ENCODE results near the gene MARVELD3. TPM values are rescaled to one million over a fixed set of nuclear protein-coding genes. Genes with fewer than 3 reads are reported as not detected.

MARVELD3 gene
- total RNA-seq, 1 experiment from 2014 or later, result not detected

GRCh38 chr16:71648162-71648561 is 22.2 kb downstream of the MARVELD3 start:
- H3K4me2 ChIP-seq (ENCODE audit: low read depth, low read length, poor library complexity, severe bottlenecking), result no peak overlapping the region
- H3K9me2 ChIP-seq (replicated peaks; ENCODE audit: insufficient read depth, low read length), result no peaks in the 10 kb centered on the region
- peaks cover 14% of the 10 kb centered on the region; the same call in 1 of the 2 replicates for H3K36me3 ChIP-seq (ENCODE audit: insufficient read depth, low read length)
- no peak overlapping the region for H3K27ac ChIP-seq (ENCODE audit: low read length)
- no peak for DNase-seq
- no peak overlapping the region for H2AFZ ChIP-seq (ENCODE audit: low read length)
- no peak overlapping the region for H3K9ac ChIP-seq (ENCODE audit: low read length)
- no peak overlapping the region for H3K4me3 ChIP-seq (ENCODE audit: low read length)
- H3K4me1 ChIP-seq (ENCODE audit: low read length), result no peaks in the 10 kb centered on the region
- no peaks in the 10 kb centered on the region for H3K79me2 ChIP-seq (ENCODE audit: low read length)
- H4K20me1 ChIP-seq (ENCODE audit: insufficient read depth, low read depth, low read length), result no peaks in the 10 kb centered on the region
- no peaks in the 10 kb centered on the region for H3K9me3 ChIP-seq (ENCODE audit: low read length)
- no peaks in the 10 kb centered on the region for H3K27me3 ChIP-seq (ENCODE audit: low read length)

- no peak for DNase-seq
- Histone ChIP-seq H3K27me3 (ENCODE audit: low read length) (no peaks in the 10 kb centered on the region), H3K27ac (ENCODE audit: low read length) (no peak overlapping the region), H3K79me2 (ENCODE audit: low read length) (no peaks in the 10 kb centered on the region), H3K36me3 (ENCODE audit: insufficient read depth, low read length) (peaks cover 14% of the 10 kb centered on the region; the same call in 1 of the 2 replicates), H3K9me3 (ENCODE audit: low read length) (no peaks in the 10 kb centered on the region), H3K4me2 (ENCODE audit: low read depth, low read length, poor library complexity, severe bottlenecking) (no peak overlapping the region), H4K20me1 (ENCODE audit: insufficient read depth, low read depth, low read length) (no peaks in the 10 kb centered on the region), H3K9ac (ENCODE audit: low read length) (no peak overlapping the region), H3K4me3 (ENCODE audit: low read length) (no peak overlapping the region), H2AFZ (ENCODE audit: low read length) (no peak overlapping the region), H3K4me1 (ENCODE audit: low read length) (no peaks in the 10 kb centered on the region), H3K9me2 (replicated peaks; ENCODE audit: insufficient read depth, low read length) (no peaks in the 10 kb centered on the region)
Observed at GRCh38 chr16:71648921-71649320, 22.9 kb downstream of the MARVELD3 start.

DNA sequence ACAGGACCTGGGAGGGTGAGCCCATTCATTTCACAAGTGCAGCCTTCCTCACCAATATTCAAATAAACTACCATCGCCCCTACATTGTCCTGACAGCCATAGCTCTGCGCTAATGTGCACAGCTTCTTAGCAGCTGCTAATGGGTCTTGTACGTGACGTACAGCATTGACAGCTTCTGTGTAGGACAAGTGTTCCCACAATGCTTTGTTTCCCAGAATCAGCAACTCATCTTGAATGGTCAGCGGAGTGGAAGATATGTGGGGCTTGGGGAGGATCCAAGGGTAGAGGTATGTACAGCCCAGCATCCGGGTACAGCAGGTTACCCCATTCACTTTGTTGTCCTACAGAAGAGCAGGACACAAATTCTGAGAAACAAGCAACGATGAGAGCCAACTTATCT is 23.7 kb downstream of the MARVELD3 start:
- Histone ChIP-seq H2AFZ (ENCODE audit: low read length) (no peak overlapping the region), H3K4me3 (ENCODE audit: low read length) (no peak overlapping the region)
- no peak for DNase-seq

GRCh38 chr16:71658771-71659170 is 32.8 kb downstream of the MARVELD3 start:
- no peaks in the 10 kb centered on the region for H3K27me3 ChIP-seq (ENCODE audit: low read length)
- peaks cover 14% of the 10 kb centered on the region for H3K36me3 ChIP-seq (ENCODE audit: insufficient read depth, low read length)

More for the DNA sequence above, 23.7 kb downstream of the MARVELD3 start:
- no peak overlapping the region for H3K27ac ChIP-seq (ENCODE audit: low read length)
- H3K36me3 ChIP-seq (ENCODE audit: insufficient read depth, low read length), result peaks cover 14% of the 10 kb centered on the region; the same call in 1 of the 2 replicates
- H3K9me3 ChIP-seq (ENCODE audit: low read length), result no peaks in the 10 kb centered on the region
- H3K9me2 ChIP-seq (replicated peaks; ENCODE audit: insufficient read depth, low read length), result no peaks in the 10 kb centered on the region
- no peak overlapping the region for H3K4me2 ChIP-seq (ENCODE audit: low read depth, low read length, poor library complexity, severe bottlenecking)
- no peaks in the 10 kb centered on the region for H3K79me2 ChIP-seq (ENCODE audit: low read length)
- no peaks in the 10 kb centered on the region for H3K27me3 ChIP-seq (ENCODE audit: low read length)
- H3K9ac ChIP-seq (ENCODE audit: low read length), result no peak overlapping the region
- H4K20me1 ChIP-seq (ENCODE audit: insufficient read depth, low read depth, low read length), result no peaks in the 10 kb centered on the region
- no peaks in the 10 kb centered on the region for H3K4me1 ChIP-seq (ENCODE audit: low read length)

GRCh38 chr16:71659471-71659870 is 33.5 kb downstream of the MARVELD3 start:
- H3K4me2 ChIP-seq (ENCODE audit: low read depth, low read length, poor library complexity, severe bottlenecking), result no peak overlapping the region
- H3K9me3 ChIP-seq (ENCODE audit: low read length), result no peaks in the 10 kb centered on the region
- peaks cover 16% of the 10 kb centered on the region for H3K36me3 ChIP-seq (ENCODE audit: insufficient read depth, low read length)
- H3K9ac ChIP-seq (ENCODE audit: low read length), result no peak overlapping the region
- no peak overlapping the region for H3K27ac ChIP-seq (ENCODE audit: low read length)
- no peaks in the 10 kb centered on the region for H4K20me1 ChIP-seq (ENCODE audit: insufficient read depth, low read depth, low read length)
- no peaks in the 10 kb centered on the region for H3K79me2 ChIP-seq (ENCODE audit: low read length)
- no peaks in the 10 kb centered on the region for H3K4me1 ChIP-seq (ENCODE audit: low read length)
- no peak overlapping the region for H3K4me3 ChIP-seq (ENCODE audit: low read length)
- H2AFZ ChIP-seq (ENCODE audit: low read length), result no peak overlapping the region
- no peaks in the 10 kb centered on the region for H3K9me2 ChIP-seq (replicated peaks; ENCODE audit: insufficient read depth, low read length)
- no peaks in the 10 kb centered on the region for H3K27me3 ChIP-seq (ENCODE audit: low read length)
- no peak for DNase-seq

More at GRCh38 chr16:71658771-71659170, 32.8 kb downstream of the MARVELD3 start:
- no peaks in the 10 kb centered on the region for H4K20me1 ChIP-seq (ENCODE audit: insufficient read depth, low read depth, low read length)
- no peak overlapping the region for H3K4me2 ChIP-seq (ENCODE audit: low read depth, low read length, poor library complexity, severe bottlenecking)
- H3K9me2 ChIP-seq (replicated peaks; ENCODE audit: insufficient read depth, low read length), result no peaks in the 10 kb centered on the region
- no peak overlapping the region for H3K4me3 ChIP-seq (ENCODE audit: low read length)
- H2AFZ ChIP-seq (ENCODE audit: low read length), result no peak overlapping the region
- H3K27ac ChIP-seq (ENCODE audit: low read length), result no peak overlapping the region
- no peaks in the 10 kb centered on the region for H3K79me2 ChIP-seq (ENCODE audit: low read length)
- H3K9me3 ChIP-seq (ENCODE audit: low read length), result no peaks in the 10 kb centered on the region
- H3K4me1 ChIP-seq (ENCODE audit: low read length), result no peaks in the 10 kb centered on the region
- no peak overlapping the region for H3K9ac ChIP-seq (ENCODE audit: low read length)
- no peak for DNase-seq

DNA sequence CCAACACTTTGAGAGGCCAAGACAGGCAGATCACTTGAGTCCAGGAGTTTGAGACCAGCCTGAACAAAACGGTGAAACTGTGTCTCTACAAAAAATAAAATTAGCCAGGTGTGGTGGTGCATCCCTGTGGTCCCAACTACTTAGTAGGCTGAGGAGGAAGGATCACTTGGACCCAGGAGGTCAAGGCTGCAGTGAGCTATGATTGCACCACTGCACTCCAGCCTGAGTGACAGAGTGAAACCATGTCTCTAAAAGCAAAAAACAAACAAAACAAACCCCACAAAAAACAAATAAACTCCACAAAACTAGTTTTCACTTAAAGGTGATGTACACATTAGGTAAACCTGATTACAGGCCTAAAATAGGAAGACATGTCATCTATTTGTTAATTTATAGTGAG is 40.3 kb downstream of the MARVELD3 start:
- Histone ChIP-seq H4K20me1 (ENCODE audit: insufficient read depth, low read depth, low read length) (no peaks in the 10 kb centered on the region), H3K9me3 (ENCODE audit: low read length) (no peaks in the 10 kb centered on the region), H3K4me1 (ENCODE audit: low read length) (no peaks in the 10 kb centered on the region), H3K27ac (ENCODE audit: low read length) (no peak overlapping the region), H3K27me3 (ENCODE audit: low read length) (no peaks in the 10 kb centered on the region), H3K36me3 (ENCODE audit: insufficient read depth, low read length) (peaks cover 27% of the 10 kb centered on the region; the same call in 1 of the 2 replicates), H3K79me2 (ENCODE audit: low read length) (no peaks in the 10 kb centered on the region), H2AFZ (ENCODE audit: low read length) (no peak overlapping the region), H3K4me3 (ENCODE audit: low read length) (no peak overlapping the region), H3K4me2 (ENCODE audit: low read depth, low read length, poor library complexity, severe bottlenecking) (no peak overlapping the region), H3K9me2 (replicated peaks; ENCODE audit: insufficient read depth, low read length) (no peaks in the 10 kb centered on the region), H3K9ac (ENCODE audit: low read length) (no peak overlapping the region)
- no peak for DNase-seq

DNA sequence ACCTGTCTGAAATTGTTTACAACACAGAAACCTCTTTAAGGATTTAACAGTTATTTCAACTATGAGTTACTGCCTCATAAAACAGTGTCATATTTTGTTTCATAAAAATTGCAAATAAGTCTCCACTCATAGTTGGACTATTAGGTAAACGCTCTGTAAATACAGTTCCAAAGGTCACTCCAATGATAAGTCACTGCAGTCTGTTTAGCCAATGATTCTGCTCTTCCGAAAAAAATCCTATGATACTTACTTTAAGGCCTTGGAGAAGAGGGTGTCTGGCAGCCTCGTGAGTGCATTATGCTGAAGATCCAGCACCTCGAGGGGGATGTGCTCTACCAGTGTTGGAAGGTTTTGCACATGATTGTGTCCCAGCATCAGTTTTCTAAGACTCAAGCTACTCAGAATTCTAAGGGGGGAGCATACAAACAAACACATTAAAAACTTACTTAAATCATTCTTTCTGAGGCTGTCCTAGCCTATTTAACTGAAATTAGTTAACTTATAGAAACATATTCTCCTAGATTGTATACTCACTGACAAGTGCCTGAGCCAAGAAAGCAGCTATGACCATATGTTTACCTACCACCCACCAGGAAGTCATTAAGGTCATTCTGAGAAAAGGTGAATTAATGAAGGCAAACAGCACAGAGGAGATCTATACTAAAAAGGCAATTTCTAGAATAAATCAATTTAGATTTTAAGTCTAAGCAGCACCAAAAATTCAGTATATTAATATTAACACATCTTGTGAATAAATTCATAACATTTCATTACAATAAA is 41.1 kb downstream of the MARVELD3 start:
- H3K9me2 ChIP-seq (replicated peaks; ENCODE audit: insufficient read depth, low read length), result no peaks in the 10 kb centered on the region
- H3K4me3 ChIP-seq (ENCODE audit: low read length), result no peak overlapping the region
- H2AFZ ChIP-seq (ENCODE audit: low read length), result no peak overlapping the region
- H4K20me1 ChIP-seq (ENCODE audit: insufficient read depth, low read depth, low read length), result no peaks in the 10 kb centered on the region
- H3K4me1 ChIP-seq (ENCODE audit: low read length), result no peaks in the 10 kb centered on the region
- no peak for DNase-seq
- no peak overlapping the region for H3K4me2 ChIP-seq (ENCODE audit: low read depth, low read length, poor library complexity, severe bottlenecking)
- peaks cover 27% of the 10 kb centered on the region; the same call in 1 of the 2 replicates for H3K36me3 ChIP-seq (ENCODE audit: insufficient read depth, low read length)
- no peaks in the 10 kb centered on the region for H3K79me2 ChIP-seq (ENCODE audit: low read length)
- no peak overlapping the region for H3K9ac ChIP-seq (ENCODE audit: low read length)
- no peaks in the 10 kb centered on the region for H3K9me3 ChIP-seq (ENCODE audit: low read length)
- no peak overlapping the region for H3K27ac ChIP-seq (ENCODE audit: low read length)
- no peaks in the 10 kb centered on the region for H3K27me3 ChIP-seq (ENCODE audit: low read length)

DNA sequence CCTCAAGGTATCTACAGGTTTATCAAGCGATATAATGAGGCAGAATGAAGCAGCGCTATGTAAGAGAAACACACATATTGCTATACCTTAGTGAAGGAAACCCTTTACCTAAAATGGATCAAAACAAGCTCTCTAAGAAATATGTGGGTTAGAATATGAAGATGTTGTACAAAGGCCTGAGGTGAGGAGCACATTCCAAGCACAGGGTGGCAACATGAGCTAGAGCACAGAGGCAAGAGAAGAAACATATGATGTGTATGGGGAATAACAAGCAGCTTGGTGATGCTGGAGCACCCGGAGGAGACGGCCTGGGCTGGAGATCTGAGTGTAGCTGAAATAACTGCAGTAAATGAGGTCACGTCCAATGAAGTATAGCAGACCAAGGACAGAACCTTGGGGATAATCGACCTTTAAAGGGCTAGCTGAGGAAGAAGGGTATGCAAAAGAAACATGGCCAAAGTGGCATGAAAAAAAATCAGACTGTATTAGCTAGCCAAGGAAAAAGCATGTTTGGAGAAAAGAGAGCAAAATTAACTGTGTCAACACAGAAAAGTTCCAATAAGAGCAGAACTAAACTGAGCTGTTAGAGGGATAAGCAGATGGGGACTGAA is 44.0 kb downstream of the MARVELD3 start:
- Histone ChIP-seq H3K9me2 (replicated peaks; ENCODE audit: insufficient read depth, low read length) (no peaks in the 10 kb centered on the region), H3K9ac (ENCODE audit: low read length) (no peak overlapping the region)

More for the DNA sequence above, 44.0 kb downstream of the MARVELD3 start:
- no peak overlapping the region for H3K4me3 ChIP-seq (ENCODE audit: low read length)
- H3K27ac ChIP-seq (ENCODE audit: low read length), result no peak overlapping the region
- no peaks in the 10 kb centered on the region for H3K79me2 ChIP-seq (ENCODE audit: low read length)
- no peaks in the 10 kb centered on the region for H3K9me3 ChIP-seq (ENCODE audit: low read length)
- H3K27me3 ChIP-seq (ENCODE audit: low read length), result no peaks in the 10 kb centered on the region
- no peak for DNase-seq
- H3K36me3 ChIP-seq (ENCODE audit: insufficient read depth, low read length), result peaks cover 36% of the 10 kb centered on the region
- H3K4me1 ChIP-seq (ENCODE audit: low read length), result no peaks in the 10 kb centered on the region
- no peak overlapping the region for H2AFZ ChIP-seq (ENCODE audit: low read length)
- no peaks in the 10 kb centered on the region for H4K20me1 ChIP-seq (ENCODE audit: insufficient read depth, low read depth, low read length)
- H3K4me2 ChIP-seq (ENCODE audit: low read depth, low read length, poor library complexity, severe bottlenecking), result no peak overlapping the region
